HG03060 (cell line): ENCODE results near the gene FBLN2.

ENCODE experiments used
- ATAC-seq: cut with Tn5 transposase; IDR thresholded peaks from one replicate; pipeline ENCODE4 v1.9.1; 2021; ENCODE audit warnings: low read depth, moderate number of reproducible peaks; ENCODE audit not compliant: unreplicated experiment

Gene FBLN2

DNA sequence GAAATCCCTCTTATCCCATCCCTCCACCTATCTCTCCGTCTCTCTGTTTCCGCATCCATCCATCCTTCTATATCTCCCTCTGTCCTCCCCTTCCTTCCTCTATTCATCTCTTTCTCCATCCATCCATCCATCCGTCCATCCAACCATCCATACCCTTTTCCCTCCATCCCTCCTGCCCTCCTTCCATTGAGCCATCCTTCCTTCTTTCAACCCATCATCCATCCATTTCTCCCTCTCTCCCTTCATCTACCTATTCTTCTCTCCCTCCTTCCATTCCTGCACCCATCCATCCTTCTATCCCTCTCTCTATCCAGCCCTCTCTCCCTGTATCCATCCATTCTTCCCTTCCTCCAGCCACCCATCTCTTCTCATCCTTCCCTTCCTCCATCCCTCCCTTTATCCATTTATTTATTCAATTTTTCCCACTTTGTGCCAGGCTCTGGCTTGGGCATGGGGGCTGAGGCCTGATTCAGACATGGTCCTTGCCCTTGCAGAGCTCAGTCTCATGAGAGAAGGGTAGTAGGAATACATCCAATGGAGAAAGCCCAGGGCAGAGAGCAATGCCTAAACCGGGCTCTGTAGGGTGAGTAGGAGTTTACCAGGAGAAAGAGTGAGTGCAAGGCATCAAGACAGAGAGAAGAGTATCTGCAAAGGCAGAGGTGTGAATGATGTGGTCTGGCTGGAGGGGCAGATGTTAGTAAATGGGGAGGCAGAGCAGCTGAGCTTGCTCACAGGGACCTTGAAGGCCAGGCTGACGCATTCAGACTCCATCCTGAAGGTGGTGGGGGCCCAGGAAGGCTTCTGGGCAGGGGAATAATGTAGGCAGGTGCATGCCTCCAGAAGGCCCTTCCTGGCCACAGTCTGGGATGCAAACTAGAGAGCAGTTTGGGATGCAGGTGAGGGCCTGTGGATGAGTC is 19.5 kb upstream of the FBLN2 start:
- no peak for ATAC-seq

DNA sequence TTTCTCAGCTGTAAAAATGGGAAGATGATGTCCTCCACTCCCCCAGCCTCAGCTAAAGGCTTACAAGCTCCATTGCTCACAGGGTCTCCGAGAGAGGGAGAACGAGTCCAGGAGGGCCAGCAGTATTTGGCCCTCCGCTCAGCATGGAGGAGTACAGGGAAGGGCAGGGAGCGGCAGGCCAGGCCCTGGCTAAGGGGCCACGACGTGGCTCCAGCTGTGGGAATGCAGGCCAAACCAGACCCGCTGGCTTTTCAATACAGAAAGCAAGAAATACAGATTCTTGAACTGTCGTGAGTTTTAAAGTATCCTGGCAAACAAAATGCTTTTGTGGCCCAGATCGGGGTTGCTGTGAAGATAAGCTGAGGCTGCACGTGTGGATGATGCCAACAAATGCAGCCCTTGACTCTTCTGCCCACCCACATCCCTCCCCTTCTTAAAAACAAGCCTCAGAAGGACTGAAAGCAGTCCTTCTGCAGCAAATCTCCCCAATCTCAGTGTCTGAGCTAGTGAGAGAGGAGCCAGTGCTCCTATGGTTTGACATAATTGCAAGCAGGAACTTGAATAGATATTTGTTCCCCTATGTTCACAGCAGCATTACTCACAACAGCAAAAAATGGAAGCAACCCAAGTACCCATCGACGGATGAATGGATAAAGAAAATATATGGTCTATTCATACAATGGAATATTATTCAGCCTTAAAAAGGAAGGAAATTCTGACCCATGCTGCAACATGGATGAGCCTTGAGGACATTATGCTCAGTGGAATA is 18.5 kb upstream of the FBLN2 start:
- no peak for ATAC-seq

DNA sequence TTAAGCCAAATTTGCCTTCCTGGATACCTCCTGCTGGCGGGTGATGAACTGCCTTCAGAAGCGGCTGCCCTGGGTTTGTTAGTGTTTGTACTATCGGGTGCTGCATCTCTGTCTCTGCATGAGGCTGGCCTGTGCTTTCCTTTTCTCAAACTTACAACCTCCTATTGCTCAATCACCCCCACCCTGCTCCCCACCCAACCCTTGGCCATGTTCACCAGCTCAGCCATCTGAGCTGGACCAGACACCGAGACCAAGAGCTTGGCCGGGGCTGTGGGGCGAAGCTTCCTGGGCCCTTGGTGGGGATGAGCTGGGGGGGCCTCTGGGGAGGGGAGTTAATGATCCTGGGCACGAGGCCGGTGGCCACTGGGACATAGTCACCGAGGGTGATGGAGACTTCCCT is 16.8 kb upstream of the FBLN2 start:
- no peak for ATAC-seq

- ATAC-seq, result no peak
Measured at GRCh38 chr3:13532631-13533030, 16.3 kb upstream of the FBLN2 start.

DNA sequence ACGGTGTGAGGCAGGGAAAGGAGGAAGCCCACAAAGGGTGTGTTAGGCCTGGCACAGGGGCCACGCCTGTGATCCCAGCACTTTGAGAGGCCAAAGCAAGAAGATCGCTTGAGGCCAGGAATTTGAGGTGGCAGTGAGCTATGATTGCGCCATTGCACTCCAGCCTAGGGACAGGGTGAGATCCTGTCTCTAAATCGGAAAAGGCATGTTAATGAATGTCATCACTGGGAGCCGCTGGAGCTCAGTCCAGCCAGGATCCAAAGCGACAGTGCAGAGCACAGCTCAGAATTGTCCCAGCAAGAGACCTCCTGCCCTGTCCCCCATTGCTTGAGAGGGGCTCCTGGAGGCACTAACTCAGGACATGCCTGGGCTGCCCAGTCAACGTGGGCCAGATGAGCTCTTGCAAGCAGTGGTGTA is 15.0 kb upstream of the FBLN2 start:
- ATAC-seq, result no peak

DNA sequence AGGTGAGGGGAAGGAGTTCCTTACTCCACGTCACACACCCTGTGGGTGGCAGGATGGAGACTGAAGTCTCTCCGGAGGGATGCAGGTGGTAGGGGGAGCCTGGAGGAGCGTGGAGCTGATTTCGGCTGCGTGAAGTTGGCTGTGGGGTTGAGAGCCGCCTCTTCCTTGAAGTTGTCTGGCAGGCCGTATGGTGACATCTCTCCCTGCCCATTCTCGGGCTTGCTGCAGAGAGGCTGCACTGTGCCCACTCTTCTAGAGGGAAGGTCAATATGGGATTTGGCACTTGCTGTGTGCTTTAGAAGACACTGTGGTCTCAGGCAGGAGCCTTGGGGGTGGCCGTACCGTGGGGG is 13.4 kb upstream of the FBLN2 start:
- ATAC-seq, result no peak

GRCh38 chr3:13535905-13536304 is 13.0 kb upstream of the FBLN2 start:
- no peak for ATAC-seq

GRCh38 chr3:13536432-13536831 is 12.5 kb upstream of the FBLN2 start:
- ATAC-seq, result no peak

- ATAC-seq, result no peak
Measured at GRCh38 chr3:13536832-13537231, 12.1 kb upstream of the FBLN2 start.

- no peak for ATAC-seq
Measured at GRCh38 chr3:13537244-13537908, 11.5 kb upstream of the FBLN2 start.

GRCh38 chr3:13537909-13538296 is 11.0 kb upstream of the FBLN2 start:
- no peak for ATAC-seq

- no peak for ATAC-seq
Measured at GRCh38 chr3:13538520-13539291, 10.2 kb upstream of the FBLN2 start.

GRCh38 chr3:13539292-13539638 is 9.7 kb upstream of the FBLN2 start:
- ATAC-seq, result no peak

- no peak for ATAC-seq
Measured at GRCh38 chr3:13539671-13540070, 9.3 kb upstream of the FBLN2 start.

DNA sequence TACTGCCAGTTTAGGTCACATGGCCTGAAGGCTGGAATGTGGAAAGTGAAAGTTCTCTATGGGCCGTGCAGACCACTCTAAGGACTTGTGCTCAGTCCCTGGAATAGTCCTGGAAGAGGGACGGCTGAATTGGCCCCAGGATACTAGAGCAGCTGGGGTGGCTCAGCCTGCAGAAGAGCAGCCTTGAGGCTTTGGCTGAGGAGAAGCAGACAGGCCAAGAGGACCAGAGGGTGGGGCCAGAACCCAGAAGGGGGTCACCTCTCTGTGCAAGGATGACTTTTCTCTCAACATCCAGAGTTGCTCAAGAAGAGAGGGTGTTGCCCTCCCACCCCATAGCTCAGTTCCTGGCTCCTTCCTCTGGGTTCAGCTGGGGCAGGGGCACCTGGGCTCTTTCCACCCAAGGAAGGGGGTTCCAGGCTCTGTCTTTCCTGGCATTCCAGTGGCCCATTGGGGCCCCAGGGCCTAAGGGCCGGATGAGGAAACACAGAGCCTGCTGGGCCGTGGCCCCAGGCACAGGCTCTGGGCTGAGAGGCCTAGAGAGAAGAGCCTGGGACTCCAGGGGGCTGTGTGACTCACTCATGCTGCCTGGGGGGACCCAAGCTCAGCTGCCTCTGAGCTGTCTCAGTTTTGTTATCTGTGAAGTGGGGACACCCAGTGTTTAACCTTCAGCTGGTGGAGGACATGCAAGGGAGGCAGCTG is 8.5 kb upstream of the FBLN2 start:
- no peak for ATAC-seq

- no peak for ATAC-seq
Measured at GRCh38 chr3:13541691-13542090, 7.2 kb upstream of the FBLN2 start.

DNA sequence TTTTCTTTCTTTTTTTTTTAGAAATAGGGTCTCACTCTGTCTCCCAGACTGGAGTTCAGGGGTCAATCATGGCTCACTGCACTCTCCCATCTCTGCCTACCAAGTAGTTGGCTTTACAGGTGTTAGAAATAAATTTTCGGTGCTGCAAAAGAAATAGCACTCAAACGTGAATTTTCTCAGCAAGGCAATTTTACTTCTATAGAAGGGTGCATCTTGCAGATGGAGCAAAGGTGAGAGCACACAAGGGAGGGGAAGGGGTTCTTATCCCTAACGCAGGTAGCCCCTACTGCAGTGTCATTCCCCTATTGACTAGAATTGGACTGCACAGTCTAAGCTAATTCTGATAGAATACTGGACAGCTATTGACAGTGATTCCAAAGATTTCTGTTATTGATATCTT is 6.8 kb upstream of the FBLN2 start:
- ATAC-seq, result no peak

GRCh38 chr3:13543253-13543652 is 5.7 kb upstream of the FBLN2 start:
- ATAC-seq, result no peak

- ATAC-seq, result no peak
Measured at GRCh38 chr3:13544293-13544831, 4.6 kb upstream of the FBLN2 start.
